H9 (cell line): ENCODE measurements around the gene USH2A. TPM values are rescaled to one million over a fixed set of nuclear protein-coding genes. Genes with fewer than 3 reads are reported as not detected.

ENCODE experiments used
- DNase-seq: peaks from one replicate; pipeline ENCODE4 v3.0.0-alpha.2; 2017
- H2AFZ ChIP-seq: one replicate; pipeline ENCODE4 v1.6.1; 2013; ENCODE audit warnings: mild to moderate bottlenecking, low read length, control low read depth, moderate library complexity
- H2AK5ac ChIP-seq: 2 replicates; pipeline ENCODE4 v1.6.1; 2013; ENCODE audit warnings: low read length, control low read depth, mixed read lengths; ENCODE audit not compliant: insufficient read length
- H2BK120ac ChIP-seq: one replicate; pipeline ENCODE4 v1.6.1; 2013; ENCODE audit warnings: low read depth, mild to moderate bottlenecking, low read length, control low read depth, inconsistent platforms; ENCODE audit not compliant: poor library complexity, severe bottlenecking
- H2BK12ac ChIP-seq: 2 replicates; pipeline ENCODE4 v1.6.1; 2013; ENCODE audit warnings: low read length, control low read depth, mixed read lengths, low read depth; ENCODE audit not compliant: insufficient read length
- H2BK15ac ChIP-seq: 2 replicates; pipeline ENCODE4 v1.6.1; 2013; ENCODE audit warnings: low read depth, low read length, control low read depth
- H2BK20ac ChIP-seq: one replicate; pipeline ENCODE4 v1.6.1; 2013; ENCODE audit warnings: low read depth, mild to moderate bottlenecking, low read length, control low read depth, inconsistent platforms; ENCODE audit not compliant: poor library complexity, severe bottlenecking
- H2BK5ac ChIP-seq: 2 replicates; pipeline ENCODE4 v1.6.1; 2013; ENCODE audit warnings: low read length, control low read depth, mixed read lengths; ENCODE audit not compliant: insufficient read length
- H3K14ac ChIP-seq: 2 replicates; pipeline ENCODE4 v1.6.1; 2013; ENCODE audit warnings: low read length, control low read depth; ENCODE audit not compliant: insufficient read depth
- H3K18ac ChIP-seq: 2 replicates; pipeline ENCODE4 v1.6.1; 2013; ENCODE audit warnings: low read depth, mild to moderate bottlenecking, mixed read lengths, low read length, control low read depth; ENCODE audit not compliant: insufficient read length
- H3K23ac ChIP-seq: 2 replicates; pipeline ENCODE4 v1.6.1; 2013; ENCODE audit warnings: low read length, control low read depth, mixed read lengths, low read depth; ENCODE audit not compliant: insufficient read length
- H3K23me2 ChIP-seq: 2 replicates; pipeline ENCODE4 v1.6.1; 2013; ENCODE audit warnings: low read depth, mild to moderate bottlenecking, mixed read lengths, low read length, control low read depth; ENCODE audit not compliant: insufficient read length, poor library complexity, severe bottlenecking
- H3K27ac ChIP-seq: 2 replicates; pipeline ENCODE4 v1.5.1; 2013; ENCODE audit warnings: low read length, control low read depth, mixed read lengths, low read depth; ENCODE audit not compliant: insufficient read length
- H3K27me3 ChIP-seq: 2 replicates; pipeline ENCODE4 v1.6.1; 2013; ENCODE audit warnings: low read length, control low read depth, inconsistent platforms; ENCODE audit not compliant: insufficient read depth
- H3K4ac ChIP-seq: 2 replicates; pipeline ENCODE4 v1.6.1; 2013; ENCODE audit warnings: low read depth, mild to moderate bottlenecking, control low read depth, inconsistent platforms, low read length, moderate library complexity
- H3K4me1 ChIP-seq: 2 replicates; pipeline ENCODE4 v1.6.1; 2013; ENCODE audit warnings: low read length, control low read depth, inconsistent platforms; ENCODE audit not compliant: insufficient read depth
- H3K4me2 ChIP-seq: 2 replicates; pipeline ENCODE4 v1.6.1; 2013; ENCODE audit warnings: low read length, control low read depth, mixed read lengths; ENCODE audit not compliant: insufficient read length, insufficient read depth
- H3K56ac ChIP-seq: 2 replicates; pipeline ENCODE4 v1.6.1; 2013; ENCODE audit warnings: low read depth, mild to moderate bottlenecking, mixed read lengths, low read length, control low read depth; ENCODE audit not compliant: insufficient read length
- H3K79me1 ChIP-seq: 2 replicates; pipeline ENCODE4 v1.6.1; 2013; ENCODE audit warnings: low read depth, mild to moderate bottlenecking, moderate library complexity, low read length, control low read depth, inconsistent platforms; ENCODE audit not compliant: insufficient read depth, poor library complexity, severe bottlenecking
- H3K79me2 ChIP-seq: 2 replicates; pipeline ENCODE4 v1.6.1; 2013; ENCODE audit warnings: low read length, control low read depth, inconsistent platforms; ENCODE audit not compliant: insufficient read depth
- H3K9ac ChIP-seq: 2 replicates; pipeline ENCODE4 v1.6.1; 2013; ENCODE audit warnings: low read length, control low read depth, mixed read lengths; ENCODE audit not compliant: insufficient read length; ENCODE audit errors: extremely low read depth
- H3K9me3 ChIP-seq: one replicate; pipeline ENCODE4 v1.6.1; 2013; ENCODE audit warnings: low read depth, low read length, inconsistent platforms; ENCODE audit not compliant: control insufficient read depth
- H3T11ph ChIP-seq: one replicate; pipeline ENCODE4 v1.6.1; 2013; ENCODE audit warnings: mild to moderate bottlenecking, low read length, control low read depth, inconsistent platforms
- H4K20me1 ChIP-seq: one replicate; pipeline ENCODE4 v1.6.1; 2013; ENCODE audit not compliant: control insufficient read depth, insufficient read length, insufficient read depth
- H4K5ac ChIP-seq: 2 replicates; pipeline ENCODE4 v1.6.1; 2013; ENCODE audit warnings: low read depth, mild to moderate bottlenecking, mixed read lengths, low read length, control low read depth; ENCODE audit not compliant: insufficient read length
- H4K8ac ChIP-seq: replicated peaks from 2 replicates; pipeline ENCODE4 v1.6.1; 2013; ENCODE audit warnings: low read length, control low read depth, mixed read lengths, low read depth; ENCODE audit not compliant: insufficient read length
- H4K91ac ChIP-seq: 2 replicates; pipeline ENCODE4 v1.6.1; 2013; ENCODE audit warnings: low read depth, mild to moderate bottlenecking, moderate library complexity, mixed read lengths, low read length, control low read depth; ENCODE audit not compliant: insufficient read length
- H3K27ac Mint-ChIP-seq, 3 experiments: 2 replicates in 2 of 3; 3 replicates in 1 of 3; pipeline ENCODE4 v1.8.0; 2020 to 2021; ENCODE audit warnings: mixed read lengths in 3 of 3, mild to moderate bottlenecking in 1 of 3, moderate library complexity in 1 of 3
- H3K27me3 Mint-ChIP-seq: 2 replicates; pipeline ENCODE4 v1.8.0; 2021; ENCODE audit warnings: low read depth, mild to moderate bottlenecking, moderate library complexity, mixed read lengths
- H3K36me3 Mint-ChIP-seq, 3 experiments: 2 replicates in 2 of 3; 3 replicates in 1 of 3; pipeline ENCODE4 v1.8.0; 2020 to 2021; ENCODE audit warnings: low read depth in 3 of 3, mixed read lengths in 3 of 3; ENCODE audit not compliant: insufficient read depth in 1 of 3
- H3K4me1 Mint-ChIP-seq, 2 experiments: 2 replicates each; pipeline ENCODE4 v1.8.0; 2020; ENCODE audit warnings: mixed read lengths in 2 of 2
- H3K4me3 Mint-ChIP-seq, 2 experiments: 2 replicates in 1 of 2; 3 replicates in 1 of 2; pipeline ENCODE4 v1.8.0; 2020 to 2021; ENCODE audit warnings: mild to moderate bottlenecking in 2 of 2, mixed read lengths in 2 of 2, moderate library complexity in 1 of 2
- H3K9me3 Mint-ChIP-seq, 2 experiments: 2 replicates in 1 of 2; 3 replicates in 1 of 2; pipeline ENCODE4 v1.8.0; 2020; ENCODE audit warnings: mild to moderate bottlenecking in 2 of 2, mixed read lengths in 2 of 2, moderate library complexity in 1 of 2
- CTCF ChIP-seq: fragments of 200-600 bp; sonication (generic); conservative IDR thresholded peaks from 3 replicates; pipeline ENCODE4 v1.8.0; 2021; ENCODE audit warnings: antibody characterized with exemption, mild to moderate bottlenecking
- WGBS: extraction: QIAGEN DNeasy Blood & Tissue Kit; methylation state at CpG from one replicate; pipeline ENCODE4 v1.1.7; 2013; ENCODE audit warnings: missing lambda C conversion rate, low lambda C conversion rate, mixed read lengths; ENCODE audit not compliant: insufficient read length; ENCODE audit errors: extremely low coverage; 5-methylcytosine and 5-hydroxymethylcytosine counted together
- total RNA-seq: library from RNA; stranded (reverse); gene quantifications from 2 replicates; pipeline ENCODE4 v1.2.1, GENCODE V29; 2021

The USH2A gene
- total RNA-seq, 1 experiment from 2014 or later = 0.11 TPM

DNA sequence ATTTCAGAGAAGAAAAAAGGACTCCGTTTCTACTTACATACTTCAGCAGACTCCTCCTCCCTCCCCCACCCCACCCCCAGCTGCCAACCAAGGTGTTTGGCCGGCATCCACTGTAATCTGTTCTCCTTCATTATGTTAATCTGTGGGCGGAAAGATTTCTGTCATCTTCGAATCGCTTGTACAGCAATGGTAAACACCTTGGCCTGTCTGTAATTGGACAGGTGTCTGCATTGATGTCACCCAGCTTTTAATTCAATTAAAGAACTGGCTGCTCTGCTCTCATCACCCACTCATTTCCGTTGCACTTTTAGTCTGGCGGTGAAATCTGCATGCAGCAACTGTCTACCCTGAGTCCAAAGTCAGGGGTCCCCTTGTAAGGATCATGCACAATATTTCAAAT is 368.6 kb downstream of the USH2A start:
- H3K9me3 ChIP-seq = no peaks in the 10 kb centered on the region
- no peaks in the 10 kb centered on the region for H4K20me1 ChIP-seq
- no peak overlapping the region for H3K4me2 ChIP-seq
- no peak overlapping the region for H2AK5ac ChIP-seq
- no peaks in the 10 kb centered on the region for H3K27me3 Mint-ChIP-seq
- no peak overlapping the region for H2BK15ac ChIP-seq
- H3K23ac ChIP-seq = no peak overlapping the region
- no peak overlapping the region for H3K18ac ChIP-seq
- no peak overlapping the region for H3K56ac ChIP-seq
- H3K27ac ChIP-seq = no peak overlapping the region
- no peak overlapping the region for H3K14ac ChIP-seq
- H3K9ac ChIP-seq = no peak overlapping the region
- DNase-seq = no peak
- WGBS = no CpG with 5 or more reads among the region's 7 CpGs
- H2BK12ac ChIP-seq = no peak overlapping the region
- no peak overlapping the region for H4K8ac ChIP-seq
- H2BK20ac ChIP-seq = no peak overlapping the region
- H3K36me3 Mint-ChIP-seq = no peaks in the 10 kb centered on the region
- H3K27me3 ChIP-seq = no peaks in the 10 kb centered on the region
- no peaks in the 10 kb centered on the region for H3K23me2 ChIP-seq
- no peaks in the 10 kb centered on the region for H3K4me1 ChIP-seq
- no peak overlapping the region for H3K4me3 Mint-ChIP-seq
- H4K91ac ChIP-seq = no peak overlapping the region
- no peak overlapping the region for H2BK120ac ChIP-seq
- no peak overlapping the region for H3T11ph ChIP-seq
- no peak for TF ChIP-seq CTCF
- H3K4ac ChIP-seq = no peak overlapping the region
- no peak overlapping the region for H3K27ac Mint-ChIP-seq
- H2BK5ac ChIP-seq = no peak overlapping the region
- H3K9me3 Mint-ChIP-seq = no peaks in the 10 kb centered on the region
- no peak overlapping the region for H4K5ac ChIP-seq
- H2AFZ ChIP-seq = no peak overlapping the region
- peaks cover 7 to 17% of the 10 kb centered on the region in 2 experiments; a peak in 3 of 4 replicates for H3K4me1 Mint-ChIP-seq
- H3K79me2 ChIP-seq = no peaks in the 10 kb centered on the region
- no peaks in the 10 kb centered on the region for H3K79me1 ChIP-seq
